GM12878 (cell line): ENCODE measurements around the gene CRTC1.

Experiments
- ASH2L ChIP-seq: fragments of 300-600, 200-600 bp; sonication (generic); IDR thresholded peaks from 2 replicates; pipeline ENCODE4 v1.6.1; 2017; ENCODE audit warnings: low read depth, mild to moderate bottlenecking, borderline replicate concordance
- CTCF ChIP-seq, 3 experiments: IDR thresholded peaks in 2 of 3; conservative IDR thresholded peaks in 1 of 3; 2 replicates each; pipeline ENCODE4 v1.5.1; 2011; ENCODE audit warnings: low read depth in 3 of 3, low read length in 3 of 3, mild to moderate bottlenecking in 3 of 3, control low read depth in 2 of 3, moderate library complexity in 2 of 3, inconsistent platforms in 1 of 3, mixed read lengths in 1 of 3; ENCODE audit not compliant: control insufficient read depth in 2 of 3, insufficient read depth in 1 of 3; ENCODE audit errors: extremely low read depth in 1 of 3
- POLR2A ChIP-seq: IDR thresholded peaks from 2 replicates; pipeline ENCODE4 v1.6.1; 2011; ENCODE audit warnings: low read depth, mild to moderate bottlenecking, low read length
- POLR2AphosphoS5 ChIP-seq: IDR thresholded peaks from 2 replicates; pipeline ENCODE4 v1.6.1; 2011; ENCODE audit warnings: mild to moderate bottlenecking, low read length, inconsistent platforms
- RAD21 ChIP-seq: IDR thresholded peaks from 2 replicates; pipeline ENCODE4 v1.6.1; 2011; ENCODE audit warnings: mild to moderate bottlenecking, low read depth, low read length, moderate library complexity; ENCODE audit not compliant: insufficient read depth
- SMC3 ChIP-seq: IDR thresholded peaks from 2 replicates; pipeline ENCODE4 v1.6.1; 2011; ENCODE audit warnings: low read length, improper control_type of control experiment, borderline replicate concordance
- ZNF274 ChIP-seq: IDR thresholded peaks from one replicate; pipeline ENCODE4 v1.8.0; 2011; ENCODE audit not compliant: insufficient read length, insufficient read depth
- TF ChIP-seq, protein P1 (sequence below): IDR thresholded peaks from 2 replicates; pipeline ENCODE4 v1.6.1; 2012; ENCODE audit warnings: low read depth, low read length, improper control_type of control experiment

DNA sequence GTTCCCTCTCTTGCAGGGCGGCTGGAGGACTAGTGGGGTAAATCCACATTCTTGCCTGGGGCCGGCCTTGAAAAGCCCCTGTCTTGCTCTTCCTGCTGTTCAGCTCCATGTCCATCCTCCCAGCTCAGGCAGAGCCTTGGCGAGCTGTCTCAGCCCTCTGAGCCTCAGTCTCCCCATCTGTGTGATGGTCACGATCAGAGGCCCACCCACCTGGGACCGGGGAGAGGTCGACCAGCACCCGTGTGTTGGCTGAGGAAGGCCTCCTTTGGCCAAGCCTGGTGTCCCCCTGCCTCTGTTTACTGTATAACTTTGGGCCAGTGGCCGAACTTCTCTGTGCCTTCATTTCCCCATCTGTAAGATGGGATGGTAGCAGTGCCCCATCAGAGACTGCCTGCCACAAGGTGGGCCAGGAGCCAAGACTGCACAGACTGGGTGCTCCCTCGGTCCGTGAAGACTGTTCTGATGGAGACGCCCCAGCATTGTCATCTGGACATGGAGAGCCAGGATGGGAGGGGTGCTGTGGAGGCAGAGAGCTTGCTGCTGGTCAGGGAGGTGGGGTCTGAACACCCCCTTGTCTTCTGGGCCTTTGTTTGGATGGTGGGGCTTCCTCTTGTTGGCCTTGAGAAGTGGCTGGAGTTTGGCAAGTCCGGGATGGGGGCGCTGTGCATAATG is 28.2 kb upstream of the CRTC1 start:
- TF ChIP-seq CTCF (IDR thresholded peaks at IDR 0.05 in 2 of 3, conservative IDR thresholded peaks at IDR 0.05 in 1 of 3; ENCODE audit: control insufficient read depth in 2 of 3, extremely low read depth in 1 of 3, insufficient read depth in 1 of 3, low read depth in 3 of 3, low read length in 3 of 3) (no peak), SMC3 (no peak), ZNF274 (no peak), ASH2L (no peak), POLR2A (no peak), POLR2AphosphoS5 (no peak), RAD21 (no peak)
- TF ChIP-seq, protein P1, sequence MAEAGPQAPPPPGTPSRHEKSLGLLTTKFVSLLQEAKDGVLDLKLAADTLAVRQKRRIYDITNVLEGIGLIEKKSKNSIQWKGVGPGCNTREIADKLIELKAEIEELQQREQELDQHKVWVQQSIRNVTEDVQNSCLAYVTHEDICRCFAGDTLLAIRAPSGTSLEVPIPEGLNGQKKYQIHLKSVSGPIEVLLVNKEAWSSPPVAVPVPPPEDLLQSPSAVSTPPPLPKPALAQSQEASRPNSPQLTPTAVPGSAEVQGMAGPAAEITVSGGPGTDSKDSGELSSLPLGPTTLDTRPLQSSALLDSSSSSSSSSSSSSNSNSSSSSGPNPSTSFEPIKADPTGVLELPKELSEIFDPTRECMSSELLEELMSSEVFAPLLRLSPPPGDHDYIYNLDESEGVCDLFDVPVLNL: no peak
